AG10803 (cell line): ENCODE measurements around the gene RYR2.

Experiments used
- DNase-seq: peaks from one replicate; pipeline ENCODE4 v3.0.0; 2010; ENCODE audit warnings: low read depth
- H3K4me3 ChIP-seq: 2 replicates; pipeline ENCODE4 v1.5.1; 2011; ENCODE audit warnings: mild to moderate bottlenecking, low read length, control low read depth
- TF ChIP-seq, protein P1 (sequence below): conservative IDR thresholded peaks from 2 replicates; pipeline ENCODE4 v1.5.1; 2011; ENCODE audit warnings: mild to moderate bottlenecking, low read length, control low read depth, inconsistent platforms

Gene RYR2

DNA sequence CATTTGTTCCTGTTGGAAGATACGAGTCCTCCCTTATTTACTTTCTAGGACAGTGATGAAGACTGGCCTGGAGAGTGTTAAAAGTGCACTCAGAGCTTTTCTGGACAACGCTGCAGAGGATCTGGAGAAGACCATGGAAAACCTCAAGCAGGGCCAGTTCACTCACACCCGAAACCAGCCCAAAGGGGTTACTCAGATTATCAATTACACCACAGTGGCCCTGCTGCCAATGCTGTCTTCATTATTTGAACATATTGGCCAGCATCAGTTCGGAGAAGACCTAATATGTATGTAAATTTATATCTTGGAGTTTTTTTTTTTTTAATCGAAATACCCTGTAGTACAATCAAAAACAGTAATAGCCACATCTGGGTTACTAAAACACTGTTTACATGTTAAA is 658.2 kb downstream of the RYR2 start:
- TF ChIP-seq, protein P1, sequence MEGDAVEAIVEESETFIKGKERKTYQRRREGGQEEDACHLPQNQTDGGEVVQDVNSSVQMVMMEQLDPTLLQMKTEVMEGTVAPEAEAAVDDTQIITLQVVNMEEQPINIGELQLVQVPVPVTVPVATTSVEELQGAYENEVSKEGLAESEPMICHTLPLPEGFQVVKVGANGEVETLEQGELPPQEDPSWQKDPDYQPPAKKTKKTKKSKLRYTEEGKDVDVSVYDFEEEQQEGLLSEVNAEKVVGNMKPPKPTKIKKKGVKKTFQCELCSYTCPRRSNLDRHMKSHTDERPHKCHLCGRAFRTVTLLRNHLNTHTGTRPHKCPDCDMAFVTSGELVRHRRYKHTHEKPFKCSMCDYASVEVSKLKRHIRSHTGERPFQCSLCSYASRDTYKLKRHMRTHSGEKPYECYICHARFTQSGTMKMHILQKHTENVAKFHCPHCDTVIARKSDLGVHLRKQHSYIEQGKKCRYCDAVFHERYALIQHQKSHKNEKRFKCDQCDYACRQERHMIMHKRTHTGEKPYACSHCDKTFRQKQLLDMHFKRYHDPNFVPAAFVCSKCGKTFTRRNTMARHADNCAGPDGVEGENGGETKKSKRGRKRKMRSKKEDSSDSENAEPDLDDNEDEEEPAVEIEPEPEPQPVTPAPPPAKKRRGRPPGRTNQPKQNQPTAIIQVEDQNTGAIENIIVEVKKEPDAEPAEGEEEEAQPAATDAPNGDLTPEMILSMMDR, result no peak

DNA sequence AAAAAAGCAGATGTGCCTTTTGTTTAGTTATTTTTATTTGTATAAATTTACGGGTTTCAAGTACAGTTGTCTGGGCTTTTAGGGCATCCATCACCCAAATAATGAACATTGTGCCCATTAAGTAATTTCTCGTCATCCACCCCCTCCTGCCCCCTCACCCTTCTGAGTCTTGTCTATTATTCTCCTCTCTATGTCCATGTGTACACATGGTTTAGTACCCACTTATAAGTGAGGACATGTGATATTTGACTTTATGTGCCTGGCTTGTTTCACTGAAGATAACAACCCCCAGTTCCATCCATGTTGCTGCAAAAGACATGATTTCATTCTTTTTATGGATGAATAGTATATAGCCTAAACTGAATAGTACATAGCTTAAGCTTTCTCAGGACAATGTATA is 659.5 kb downstream of the RYR2 start:
- H3K4me3 ChIP-seq, result no peak overlapping the region
- TF ChIP-seq, protein P1, result no peak
- no peak for DNase-seq

More for the DNA sequence above, 658.2 kb downstream of the RYR2 start:
- H3K4me3 ChIP-seq, result no peak overlapping the region
- no peak for DNase-seq

DNA sequence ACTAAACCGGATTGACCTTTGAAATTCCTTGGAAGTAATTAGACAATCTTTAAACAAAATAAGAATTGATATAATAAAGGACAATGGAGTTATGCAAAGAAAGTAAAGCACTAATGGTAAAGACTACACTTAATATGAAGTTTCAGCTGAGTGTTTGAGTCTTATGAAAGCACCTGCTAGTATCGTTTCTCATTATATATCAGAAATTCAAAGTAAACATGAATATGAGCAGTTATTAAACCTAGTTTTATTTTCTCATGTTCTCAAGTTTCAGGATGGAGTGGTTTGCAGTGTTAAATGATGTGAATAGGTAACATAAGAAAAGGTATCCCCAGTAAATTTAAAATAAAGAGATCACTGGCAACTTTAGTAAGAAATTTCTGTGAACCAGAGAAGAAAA is 660.2 kb downstream of the RYR2 start:
- DNase-seq, result no peak
- H3K4me3 ChIP-seq, result no peak overlapping the region
- TF ChIP-seq, protein P1, result no peak

DNA sequence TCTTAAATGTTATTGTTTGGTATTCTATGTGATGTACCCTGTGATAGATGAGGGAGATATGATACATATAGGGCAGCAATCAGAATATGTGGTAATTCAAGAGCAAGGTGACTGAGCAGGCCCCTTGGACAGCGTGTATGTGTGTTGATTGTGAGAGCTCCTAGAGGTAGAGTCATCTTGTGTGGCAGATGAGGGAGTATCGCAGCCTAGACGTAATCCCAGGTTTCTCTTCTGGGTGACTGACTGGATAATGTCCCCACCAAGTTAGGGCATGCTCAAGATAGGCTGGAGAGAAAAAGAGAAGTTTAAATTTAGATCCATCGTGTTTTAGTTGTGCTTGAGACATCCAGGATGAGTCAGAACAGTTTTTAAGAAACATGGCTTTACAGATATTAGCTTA is 663.5 kb downstream of the RYR2 start:
- H3K4me3 ChIP-seq, result no peak overlapping the region
- DNase-seq, result no peak
- TF ChIP-seq, protein P1, result no peak

DNA sequence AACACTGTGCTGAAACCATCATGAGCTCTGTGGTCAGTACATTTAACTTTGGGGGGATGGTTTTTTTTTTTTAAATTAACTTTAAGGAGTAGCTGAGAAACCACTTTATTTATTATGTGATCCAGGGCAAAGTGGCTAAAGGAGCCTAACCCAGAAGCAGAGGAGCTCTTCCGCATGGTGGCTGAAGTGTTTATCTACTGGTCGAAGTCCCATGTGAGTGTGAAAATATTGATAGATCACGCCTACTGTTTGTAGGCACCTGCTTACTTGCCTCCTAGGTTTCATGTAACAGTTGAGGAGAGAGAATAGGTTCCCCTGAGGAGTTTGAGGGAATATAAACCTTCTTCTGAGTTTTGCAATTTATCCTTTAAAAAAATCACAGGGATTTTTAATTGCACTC is 667.4 kb downstream of the RYR2 start:
- TF ChIP-seq, protein P1, result no peak
- no peak overlapping the region for H3K4me3 ChIP-seq
- DNase-seq, result no peak

DNA sequence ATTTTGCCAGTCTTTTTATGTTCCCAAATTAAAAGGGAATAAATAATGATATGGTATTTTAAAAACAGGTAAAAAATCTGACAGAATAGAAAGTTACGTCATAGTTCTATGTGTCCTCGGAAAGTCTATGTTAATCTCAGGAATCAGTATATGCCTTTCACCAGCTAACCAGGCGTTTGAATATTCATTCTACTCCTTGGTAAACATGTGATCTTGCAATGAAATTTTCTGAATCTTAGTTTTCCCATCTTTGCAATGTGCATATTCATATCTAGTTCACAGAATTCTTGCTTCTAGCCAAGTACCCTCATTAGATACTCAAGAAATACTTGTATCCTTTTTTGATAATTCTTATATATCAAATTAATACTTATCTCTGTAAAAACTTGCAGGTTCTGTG is 669.3 kb downstream of the RYR2 start:
- no peak for DNase-seq
- no peak overlapping the region for H3K4me3 ChIP-seq
- TF ChIP-seq, protein P1, result no peak

DNA sequence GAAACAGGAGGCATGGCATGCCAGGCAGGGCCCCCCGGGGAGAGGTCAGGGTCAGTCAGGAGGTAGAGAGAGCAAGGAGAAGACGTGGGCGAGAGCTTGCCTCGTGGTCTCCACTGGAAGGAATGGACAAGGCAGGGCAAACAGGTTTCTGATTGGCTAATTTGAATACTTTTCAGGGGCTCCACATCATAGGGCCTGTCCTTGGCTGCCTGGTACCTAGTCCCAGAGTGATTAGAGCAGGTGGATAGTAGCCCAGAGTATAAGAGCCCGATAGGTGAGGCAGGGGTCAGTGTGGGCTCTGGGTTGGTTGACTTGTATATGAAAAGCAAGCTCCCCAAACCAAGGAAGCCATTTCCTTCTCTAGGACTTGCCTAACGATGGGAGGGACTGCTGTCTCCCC is 670.1 kb downstream of the RYR2 start:
- no peak for DNase-seq

More for the DNA sequence above, 670.1 kb downstream of the RYR2 start:
- TF ChIP-seq, protein P1, result no peak
- no peak overlapping the region for H3K4me3 ChIP-seq
